Fibroblast of the aortic adventitia (primary cell): Measurements from ENCODE around the gene TP63. TPM values are rescaled to one million over a fixed set of nuclear protein-coding genes. Genes with fewer than 3 reads are reported as not detected.
A peak's percentile ranks its signal among the peaks of the same experiment; 100 is the strongest.
"Not testable (repeated sequence)": the region's sequence is repeated elsewhere in the genome, so short reads cannot be mapped to it uniquely, and the experiment has no call there.

ENCODE experiments used
- DNase-seq: peaks from one replicate; pipeline ENCODE4 v3.0.0-alpha.2; 2010; ENCODE audit warnings: low read depth
- H3K4me3 ChIP-seq: 2 replicates; pipeline ENCODE4 v1.5.1; 2011; ENCODE audit warnings: low read depth, mild to moderate bottlenecking, control low read depth, low read length, moderate library complexity
- total RNA-seq: library from RNA; depleted of rRNA; stranded (reverse); fragments of >200 nt; gene quantifications from 2 replicates; pipeline ENCODE4 v1.2.3, GENCODE V29; 2012; ENCODE audit warnings: low replicate concordance
- TF ChIP-seq, protein P1 (sequence below): IDR thresholded peaks from 2 replicates; pipeline ENCODE4 v1.5.1; 2011; ENCODE audit warnings: mild to moderate bottlenecking, low read length, control low read depth, inconsistent platforms; ENCODE audit not compliant: insufficient read depth

Gene TP63
- total RNA-seq, 1 donor, result 0.18 TPM

GRCh38 chr3:189589179-189589569 lies 42.0 kb upstream of the TP63 start:
- TF ChIP-seq, protein P1, sequence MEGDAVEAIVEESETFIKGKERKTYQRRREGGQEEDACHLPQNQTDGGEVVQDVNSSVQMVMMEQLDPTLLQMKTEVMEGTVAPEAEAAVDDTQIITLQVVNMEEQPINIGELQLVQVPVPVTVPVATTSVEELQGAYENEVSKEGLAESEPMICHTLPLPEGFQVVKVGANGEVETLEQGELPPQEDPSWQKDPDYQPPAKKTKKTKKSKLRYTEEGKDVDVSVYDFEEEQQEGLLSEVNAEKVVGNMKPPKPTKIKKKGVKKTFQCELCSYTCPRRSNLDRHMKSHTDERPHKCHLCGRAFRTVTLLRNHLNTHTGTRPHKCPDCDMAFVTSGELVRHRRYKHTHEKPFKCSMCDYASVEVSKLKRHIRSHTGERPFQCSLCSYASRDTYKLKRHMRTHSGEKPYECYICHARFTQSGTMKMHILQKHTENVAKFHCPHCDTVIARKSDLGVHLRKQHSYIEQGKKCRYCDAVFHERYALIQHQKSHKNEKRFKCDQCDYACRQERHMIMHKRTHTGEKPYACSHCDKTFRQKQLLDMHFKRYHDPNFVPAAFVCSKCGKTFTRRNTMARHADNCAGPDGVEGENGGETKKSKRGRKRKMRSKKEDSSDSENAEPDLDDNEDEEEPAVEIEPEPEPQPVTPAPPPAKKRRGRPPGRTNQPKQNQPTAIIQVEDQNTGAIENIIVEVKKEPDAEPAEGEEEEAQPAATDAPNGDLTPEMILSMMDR, result no peak
- no peak overlapping the region for H3K4me3 ChIP-seq

DNA sequence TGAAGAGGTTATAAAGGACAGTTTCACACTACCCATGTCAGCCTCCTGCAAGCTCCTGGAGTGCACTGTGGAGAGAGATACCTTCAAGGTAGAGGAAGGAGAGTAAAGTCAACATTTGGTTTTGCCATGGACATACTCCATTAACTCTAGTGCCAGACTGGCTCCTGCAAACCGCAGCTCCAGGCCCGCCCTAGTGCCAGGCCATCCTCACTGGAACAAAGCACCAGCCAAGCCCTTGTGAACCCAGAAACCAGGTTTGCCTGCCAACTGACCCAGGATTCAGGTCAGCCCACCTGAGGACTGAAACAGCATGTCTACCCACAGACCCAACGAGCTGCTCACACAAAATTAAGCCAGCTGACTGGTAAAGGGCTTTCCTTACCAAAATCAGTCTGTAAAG lies 41.0 kb upstream of the TP63 start:
- no peak overlapping the region for H3K4me3 ChIP-seq
- TF ChIP-seq, protein P1, result no peak
- no peak for DNase-seq

More at GRCh38 chr3:189589179-189589569, 42.0 kb upstream of the TP63 start:
- no peak for DNase-seq

GRCh38 chr3:189593581-189593980 lies 37.6 kb upstream of the TP63 start:
- no peak overlapping the region for H3K4me3 ChIP-seq
- peak; percentile 92 for DNase-seq
- TF ChIP-seq, protein P1, result no peak

DNA sequence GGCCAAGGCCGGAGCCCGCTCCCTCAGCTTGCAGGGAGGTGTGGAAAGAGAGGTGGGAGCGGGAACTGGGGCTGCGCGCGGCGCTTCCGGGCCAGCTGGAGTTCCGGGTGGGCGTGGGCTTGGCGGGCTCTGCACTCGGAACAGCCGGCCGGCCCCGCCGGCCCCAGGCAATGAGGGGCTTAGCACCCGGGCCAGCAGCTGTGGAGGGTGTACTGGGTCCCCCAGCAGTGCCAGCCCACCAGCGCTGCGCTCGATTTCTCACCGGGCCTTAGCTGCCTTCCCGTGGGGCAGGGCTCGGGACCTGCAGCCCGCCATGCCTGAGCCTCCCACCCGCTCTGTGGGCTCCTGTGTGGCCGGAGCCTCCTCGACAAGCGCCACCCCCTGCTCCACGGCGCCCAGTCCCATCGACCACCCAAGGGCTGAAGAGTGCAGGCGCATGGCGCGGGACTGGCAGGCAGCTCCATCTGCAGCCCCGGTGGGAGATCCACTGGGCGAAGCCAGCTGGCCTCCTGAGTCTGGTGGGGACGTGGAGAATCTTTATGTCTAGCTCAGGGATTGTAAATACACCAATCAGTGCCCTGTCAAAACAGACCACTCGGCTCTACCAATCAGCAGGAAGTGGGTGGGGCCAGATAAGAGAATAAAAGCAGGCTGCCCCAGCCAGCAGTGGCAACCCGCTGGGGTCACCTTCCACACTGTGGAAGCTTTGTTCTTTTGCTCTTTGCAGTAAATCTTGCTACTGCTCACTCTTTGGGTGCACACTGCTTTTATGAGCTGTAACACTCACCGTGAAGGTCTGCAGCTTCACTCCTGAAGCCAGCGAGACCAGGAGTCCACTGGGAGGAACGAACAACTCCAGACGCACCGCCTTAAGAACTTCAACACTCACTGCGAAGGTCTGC lies 34.9 kb upstream of the TP63 start:
- not testable (repeated sequence) for H3K4me3 ChIP-seq, DNase-seq

- DNase-seq, result no peak
- no peak overlapping the region for H3K4me3 ChIP-seq
- TF ChIP-seq, protein P1, result no peak
These were observed 33.3 kb upstream of the TP63 start for GRCh38 chr3:189597918-189598317.

- DNase-seq, result no peak
- no peak overlapping the region for H3K4me3 ChIP-seq
- TF ChIP-seq, protein P1, result no peak
These were observed 32.5 kb upstream of the TP63 start for GRCh38 chr3:189598530-189599225.

- no peak overlapping the region for H3K4me3 ChIP-seq
- no peak for DNase-seq
- TF ChIP-seq, protein P1, result no peak
These were observed 28.7 kb upstream of the TP63 start for GRCh38 chr3:189602471-189602870.
